WTC11 (cell line): Measurements from ENCODE around the gene DYRK2. TPM values are rescaled to one million over a fixed set of nuclear protein-coding genes. Genes with fewer than 3 reads are reported as not detected.

Experiments used
- ATAC-seq: fragments of 200-7000 bp; cut with Tn5 transposase; 2 replicates; pipeline ENCODE4 v1.10.0; 2021; ENCODE audit warnings: mild to moderate bottlenecking, moderate library complexity
- CTCF ChIA-PET: fragments of 300-600 bp; sonication (Branson Sonifier 250); formaldehyde crosslinking; loops from one replicate; lab custom pipeline; 2021; ENCODE audit warnings: antibody characterized with exemption; lab: Charles Lee
- POLR2A ChIA-PET: fragments of 350-600 bp; sonication (Branson Sonifier 250); formaldehyde crosslinking; loops from one replicate; lab custom pipeline; 2021; ENCODE audit warnings: antibody characterized with exemption; lab: Charles Lee
- DNase-seq: peaks from one replicate; pipeline ENCODE4 v3.0.0; 2021; ENCODE audit warnings: low spot score
- H3K27ac Mint-ChIP-seq: 2 replicates; pipeline ENCODE4 v1.8.0; 2021; ENCODE audit warnings: mixed read lengths
- H3K27me3 Mint-ChIP-seq: 2 replicates; pipeline ENCODE4 v1.8.0; 2021; ENCODE audit warnings: low read depth, mild to moderate bottlenecking, moderate library complexity, mixed read lengths
- H3K36me3 Mint-ChIP-seq: 2 replicates; pipeline ENCODE4 v1.8.0; 2021; ENCODE audit warnings: mixed read lengths
- H3K4me1 Mint-ChIP-seq: 2 replicates; pipeline ENCODE4 v1.8.0; 2022; ENCODE audit warnings: mixed read lengths
- H3K4me3 Mint-ChIP-seq: 2 replicates; pipeline ENCODE4 v1.8.0; 2021; ENCODE audit warnings: mild to moderate bottlenecking, moderate library complexity, mixed read lengths
- H3K9me3 Mint-ChIP-seq: 2 replicates; pipeline ENCODE4 v1.8.0; 2021; ENCODE audit warnings: mixed read lengths
- AFF4 ChIP-seq: sonication (generic); formaldehyde crosslinking; IDR thresholded peaks from 2 replicates; pipeline ENCODE4 v1.8.1; 2023; ENCODE audit warnings: mild to moderate bottlenecking, missing genetic modification reagents, borderline replicate concordance
- ARID4B ChIP-seq: sonication (generic); formaldehyde crosslinking; IDR thresholded peaks from 2 replicates; pipeline ENCODE4 v1.8.0; 2023; ENCODE audit warnings: missing genetic modification reagents, mild to moderate bottlenecking, borderline replicate concordance
- ATF2 ChIP-seq: sonication (generic); formaldehyde crosslinking; IDR thresholded peaks from 2 replicates; pipeline ENCODE4 v1.8.1; 2022; ENCODE audit warnings: low read depth, missing genetic modification reagents, borderline replicate concordance
- CBFB ChIP-seq: sonication (generic); formaldehyde crosslinking; IDR thresholded peaks from 2 replicates; pipeline ENCODE4 v1.8.1; 2022; ENCODE audit warnings: mild to moderate bottlenecking, low read depth, missing genetic modification reagents
- CDX4 ChIP-seq: fragments of 250-450 bp; sonication (Bioruptor Pico); IDR thresholded peaks from 2 replicates; pipeline ENCODE4 v1.9.0; 2021; ENCODE audit warnings: moderate library complexity, mild to moderate bottlenecking, inconsistent platforms, borderline replicate concordance
- CREM ChIP-seq: sonication (generic); formaldehyde crosslinking; IDR thresholded peaks from 2 replicates; pipeline ENCODE4 v1.8.1; 2022; ENCODE audit warnings: mild to moderate bottlenecking, missing genetic modification reagents, moderate library complexity
- E2F5 ChIP-seq: sonication (generic); formaldehyde crosslinking; IDR thresholded peaks from 2 replicates; pipeline ENCODE4 v1.8.1; 2022; ENCODE audit warnings: mild to moderate bottlenecking, moderate library complexity, missing genetic modification reagents
- ELF4 ChIP-seq: sonication (generic); formaldehyde crosslinking; IDR thresholded peaks from 2 replicates; pipeline ENCODE4 v1.8.1; 2022; ENCODE audit warnings: low read depth, mild to moderate bottlenecking, moderate library complexity, missing genetic modification reagents
- ERG ChIP-seq: fragments of 250-450 bp; sonication (Bioruptor Pico); IDR thresholded peaks from 2 replicates; pipeline ENCODE4 v1.8.0; 2021; ENCODE audit warnings: mild to moderate bottlenecking
- HMGXB4 ChIP-seq: sonication (generic); formaldehyde crosslinking; IDR thresholded peaks from 2 replicates; pipeline ENCODE4 v1.8.1; 2023; ENCODE audit warnings: mild to moderate bottlenecking, moderate library complexity, missing genetic modification reagents
- MYBL2 ChIP-seq: sonication (generic); formaldehyde crosslinking; IDR thresholded peaks from 2 replicates; pipeline ENCODE4 v1.8.1; 2023; ENCODE audit warnings: mild to moderate bottlenecking, moderate library complexity, missing genetic modification reagents
- NFYB ChIP-seq: sonication (generic); formaldehyde crosslinking; conservative IDR thresholded peaks from 2 replicates; pipeline ENCODE4 v1.8.0; 2022; ENCODE audit warnings: low read depth, missing genetic modification reagents
- RELA ChIP-seq: sonication (generic); formaldehyde crosslinking; IDR thresholded peaks from 2 replicates; pipeline ENCODE4 v1.8.1; 2022; ENCODE audit warnings: missing genetic modification reagents, mild to moderate bottlenecking, borderline replicate concordance
- USF1 ChIP-seq: sonication (generic); formaldehyde crosslinking; IDR thresholded peaks from 2 replicates; pipeline ENCODE4 v1.8.0; 2022; ENCODE audit warnings: mild to moderate bottlenecking, missing genetic modification reagents
- ZMAT4 ChIP-seq: fragments of 250-450 bp; sonication (Bioruptor Pico); IDR thresholded peaks from 2 replicates; pipeline ENCODE4 v1.9.0; 2021; ENCODE audit warnings: mild to moderate bottlenecking
- ZNF121 ChIP-seq: sonication (generic); formaldehyde crosslinking; IDR thresholded peaks from 2 replicates; pipeline ENCODE4 v1.8.0; 2023; ENCODE audit warnings: missing genetic modification reagents
- ZNF219 ChIP-seq: sonication (generic); formaldehyde crosslinking; IDR thresholded peaks from 2 replicates; pipeline ENCODE4 v1.8.0; 2023; ENCODE audit warnings: missing genetic modification reagents, mild to moderate bottlenecking, borderline replicate concordance
- ZNF232 ChIP-seq: sonication (generic); formaldehyde crosslinking; IDR thresholded peaks from 2 replicates; pipeline ENCODE4 v1.8.0; 2022; ENCODE audit warnings: mild to moderate bottlenecking, missing genetic modification reagents
- ZNF396 ChIP-seq: fragments of 250-450 bp; sonication (Bioruptor Pico); IDR thresholded peaks from 2 replicates; pipeline ENCODE4 v1.8.0; 2021; ENCODE audit warnings: mild to moderate bottlenecking, moderate library complexity, borderline replicate concordance
- total RNA-seq: library from RNA; stranded (reverse); gene quantifications from 3 replicates; pipeline ENCODE4 v1.2.3, GENCODE V29; 2021

Gene DYRK2
- total RNA-seq, 1 experiment from 2014 or later: 36.1 TPM

- Mint-ChIP-seq H3K4me3 (no peak overlapping the region), H3K36me3 (no peaks in the 10 kb centered on the region), H3K4me1 (peaks cover 5% of the 10 kb centered on the region; the same call in 1 of the 2 replicates), H3K9me3 (peaks cover 8% of the 10 kb centered on the region; the same call in 1 of the 2 replicates), H3K27me3 (no peaks in the 10 kb centered on the region), H3K27ac (no peak overlapping the region)
- ChIA-PET POLR2A (no interaction called here), CTCF (no interaction called here)
- ATAC-seq (no peak), DNase-seq (no peak)
- TF ChIP-seq CBFB (CRISPR knock-in tag): no peak
- TF ChIP-seq ELF4: no peak
- no peak for TF ChIP-seq AFF4
Measured at GRCh38 chr12:67697443-67697842, 48.9 kb downstream of the DYRK2 start.

GRCh38 chr12:67697967-67698366 is 49.4 kb downstream of the DYRK2 start:
- no peak for DNase-seq
- ATAC-seq: no peak
- TF ChIP-seq MYBL2 (CRISPR knock-in tag) (no peak), ELF4 (no peak), CBFB (CRISPR knock-in tag) (no peak), ZNF232 (CRISPR knock-in tag) (no peak), CREM (CRISPR knock-in tag) (no peak), NFYB (CRISPR knock-in tag) (no peak), ERG (CRISPR knock-in tag) (no peak), ZMAT4 (no peak), CDX4 (CRISPR knock-in tag) (no peak), ZNF396 (CRISPR knock-in tag) (no peak), E2F5 (CRISPR knock-in tag) (no peak), HMGXB4 (CRISPR knock-in tag) (no peak), RELA (CRISPR knock-in tag) (no peak), ZNF121 (CRISPR knock-in tag) (no peak), USF1 (no peak), ZNF219 (CRISPR knock-in tag) (no peak), ATF2 (no peak), ARID4B (CRISPR knock-in tag) (no peak)

More at GRCh38 chr12:67697967-67698366, 49.4 kb downstream of the DYRK2 start:
- ChIA-PET POLR2A (no interaction called here), CTCF (no interaction called here)
- H3K4me1 Mint-ChIP-seq: peaks cover 5% of the 10 kb centered on the region; the same call in 1 of the 2 replicates
- H3K4me3 Mint-ChIP-seq: no peak overlapping the region
- H3K36me3 Mint-ChIP-seq: no peaks in the 10 kb centered on the region
- no peaks in the 10 kb centered on the region for H3K27me3 Mint-ChIP-seq
- no peak overlapping the region for H3K27ac Mint-ChIP-seq
- H3K9me3 Mint-ChIP-seq: peaks cover 10% of the 10 kb centered on the region
